Measurements from ENCODE around the gene EFCAB6.

DNA sequence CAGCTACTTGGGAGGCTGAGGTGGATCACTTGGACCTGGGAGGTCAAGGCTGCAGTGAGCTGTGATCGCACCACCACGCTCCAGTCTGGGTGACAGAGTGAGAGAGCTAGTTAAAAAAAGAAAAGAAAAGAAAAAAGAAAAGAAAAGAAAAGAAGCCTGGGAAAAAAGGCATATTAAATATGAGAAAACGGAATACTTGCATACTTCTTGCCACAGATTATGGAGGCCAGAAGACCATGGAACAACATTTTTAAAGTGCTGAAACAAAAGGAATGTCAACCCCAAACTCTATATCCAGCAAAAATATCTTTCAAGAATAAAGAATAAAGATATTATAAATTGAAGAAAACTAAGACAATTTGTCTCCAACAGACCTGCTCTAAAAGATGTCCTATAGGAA is 191.9 kb downstream of the EFCAB6 start:
- TF ChIP-seq, protein P1, sequence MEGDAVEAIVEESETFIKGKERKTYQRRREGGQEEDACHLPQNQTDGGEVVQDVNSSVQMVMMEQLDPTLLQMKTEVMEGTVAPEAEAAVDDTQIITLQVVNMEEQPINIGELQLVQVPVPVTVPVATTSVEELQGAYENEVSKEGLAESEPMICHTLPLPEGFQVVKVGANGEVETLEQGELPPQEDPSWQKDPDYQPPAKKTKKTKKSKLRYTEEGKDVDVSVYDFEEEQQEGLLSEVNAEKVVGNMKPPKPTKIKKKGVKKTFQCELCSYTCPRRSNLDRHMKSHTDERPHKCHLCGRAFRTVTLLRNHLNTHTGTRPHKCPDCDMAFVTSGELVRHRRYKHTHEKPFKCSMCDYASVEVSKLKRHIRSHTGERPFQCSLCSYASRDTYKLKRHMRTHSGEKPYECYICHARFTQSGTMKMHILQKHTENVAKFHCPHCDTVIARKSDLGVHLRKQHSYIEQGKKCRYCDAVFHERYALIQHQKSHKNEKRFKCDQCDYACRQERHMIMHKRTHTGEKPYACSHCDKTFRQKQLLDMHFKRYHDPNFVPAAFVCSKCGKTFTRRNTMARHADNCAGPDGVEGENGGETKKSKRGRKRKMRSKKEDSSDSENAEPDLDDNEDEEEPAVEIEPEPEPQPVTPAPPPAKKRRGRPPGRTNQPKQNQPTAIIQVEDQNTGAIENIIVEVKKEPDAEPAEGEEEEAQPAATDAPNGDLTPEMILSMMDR (IDR thresholded peaks at IDR 0.05), result no peak
- TF ChIP-seq POLR2AphosphoS5 (IDR thresholded peaks at IDR 0.05) (no peak), POLR2A (IDR thresholded peaks at IDR 0.05) (no peak)

Data from breast epithelium (tissue), 3 donors.